Measurements from ENCODE around the gene SIAE. TPM values are rescaled to one million over a fixed set of nuclear protein-coding genes. Genes with fewer than 3 reads are reported as not detected.
"Not testable (repeated sequence)": the region's sequence is repeated elsewhere in the genome, so short reads cannot be mapped to it uniquely, and the experiment has no call there.

Gene SIAE
- total RNA-seq, 1 donor from 2014 or later = 6.8 TPM

DNA sequence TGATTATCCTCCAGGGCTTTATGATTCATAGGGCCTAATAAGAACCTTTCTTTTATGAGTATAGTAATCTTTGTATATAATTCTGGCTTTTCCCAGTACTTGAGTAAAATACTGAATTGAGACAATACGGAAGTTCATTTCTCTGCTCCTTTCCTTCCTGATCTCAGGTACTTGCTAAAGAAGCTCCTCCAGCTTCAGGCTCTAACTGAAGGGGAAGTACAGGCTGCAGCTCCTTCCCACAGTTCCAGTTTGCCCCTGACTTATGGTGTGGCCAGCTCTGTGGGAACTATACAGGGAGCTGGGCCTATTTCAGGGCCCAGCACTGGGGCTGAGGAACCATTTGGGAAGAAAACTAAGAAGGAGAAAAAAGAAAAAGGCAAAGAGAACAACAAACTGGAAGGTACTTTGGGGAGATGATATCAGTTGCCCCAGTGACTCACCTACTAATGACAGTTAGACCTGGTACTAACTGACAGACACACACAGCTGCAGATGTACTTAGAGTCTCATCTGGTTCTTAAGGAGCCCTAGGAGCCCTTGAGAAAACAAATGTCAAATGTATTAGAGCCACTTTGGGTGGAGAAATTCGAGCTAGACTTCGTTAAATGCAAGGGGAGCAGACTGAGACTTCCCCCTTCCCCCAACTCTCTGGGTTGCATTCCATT lies 47.9 kb downstream of the SIAE start:
- no peak for DNase-seq (ENCODE audit: low read depth in 2 of 2)

DNA sequence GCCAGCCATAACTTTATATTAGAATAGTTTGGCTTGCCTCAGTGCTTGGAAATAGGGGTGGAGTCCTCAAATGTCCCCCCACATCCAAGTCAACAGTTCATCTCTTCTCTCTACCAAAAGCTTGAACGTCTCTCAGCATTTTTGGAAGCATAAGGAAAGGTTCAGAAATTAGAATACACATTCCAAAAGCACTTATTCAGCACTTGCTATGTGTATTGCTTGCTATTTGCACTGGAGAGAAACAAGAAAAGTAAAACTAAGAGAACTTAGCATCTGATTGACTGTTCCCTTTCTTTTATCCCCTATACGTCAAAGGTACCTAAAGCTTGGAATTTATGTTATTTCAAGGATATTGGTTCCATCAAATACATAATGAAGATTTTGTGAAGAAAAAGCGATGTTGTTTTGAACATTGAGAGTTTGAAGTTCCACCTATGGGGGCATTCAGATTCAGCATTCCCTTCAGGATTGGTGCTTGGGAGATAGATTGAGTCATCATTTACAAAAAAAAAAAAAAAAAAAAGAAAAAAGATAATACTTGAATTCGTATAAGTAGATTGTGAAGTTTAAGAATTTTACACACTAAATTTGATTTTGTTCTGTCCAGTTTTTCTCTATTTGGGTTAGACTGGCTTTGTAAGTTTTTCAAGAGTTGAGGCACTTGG lies 49.5 kb downstream of the SIAE start:
- DNase-seq (ENCODE audit: low read depth in 2 of 2) = no peak

DNA sequence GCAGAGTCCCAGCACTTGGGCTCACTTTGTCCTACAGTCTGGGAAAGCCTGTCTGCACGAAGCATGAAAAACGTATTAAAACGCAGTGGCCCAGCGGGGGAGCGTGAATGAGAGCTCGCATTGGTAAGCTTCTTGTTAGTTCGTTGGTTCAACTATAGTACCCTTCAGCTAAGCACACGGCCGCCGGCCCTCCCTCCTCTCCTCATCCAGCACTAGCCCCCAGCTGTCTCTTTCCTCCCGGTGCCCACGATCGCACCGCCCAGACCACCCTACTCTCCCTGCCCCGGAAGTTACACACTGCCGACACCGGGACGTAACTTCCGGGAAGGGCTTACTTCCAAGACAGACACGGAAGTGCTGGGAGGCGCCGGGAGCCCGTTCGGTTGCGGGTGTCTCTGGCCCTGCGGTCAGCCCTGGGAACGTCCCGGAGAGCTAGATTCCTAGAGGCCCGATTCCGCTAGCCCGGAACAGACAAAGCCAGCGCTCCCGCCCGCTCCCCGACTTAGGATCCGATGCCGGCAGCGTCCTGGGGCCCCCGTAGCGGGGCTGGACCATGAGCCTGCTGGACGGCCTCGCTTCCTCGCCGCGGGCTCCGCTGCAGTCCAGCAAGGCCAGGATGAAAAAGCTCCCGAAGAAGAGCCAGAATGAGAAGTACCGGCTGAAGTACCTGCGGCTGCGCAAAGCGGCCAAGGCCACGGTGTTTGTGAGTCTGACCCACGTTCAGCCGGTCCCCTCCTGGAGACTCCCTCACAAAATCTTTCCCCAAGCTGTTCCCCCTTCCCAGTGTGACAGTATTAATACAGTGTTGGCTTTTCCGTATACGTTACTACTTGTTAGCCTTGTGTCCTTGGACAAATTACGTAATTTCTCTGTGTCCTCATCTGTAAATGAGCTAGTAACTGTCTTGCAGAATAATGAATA lies 50.7 kb downstream of the SIAE start, which contains the start of gene TBRG1:
Gene TBRG1 (plus strand): TSS at position 334 of the 921 bp plus-strand sequence. CDS start 220 bp downstream, at position 554.
- peak; percentile 85 to 95 for DNase-seq (ENCODE audit: low read depth in 2 of 2)

DNA sequence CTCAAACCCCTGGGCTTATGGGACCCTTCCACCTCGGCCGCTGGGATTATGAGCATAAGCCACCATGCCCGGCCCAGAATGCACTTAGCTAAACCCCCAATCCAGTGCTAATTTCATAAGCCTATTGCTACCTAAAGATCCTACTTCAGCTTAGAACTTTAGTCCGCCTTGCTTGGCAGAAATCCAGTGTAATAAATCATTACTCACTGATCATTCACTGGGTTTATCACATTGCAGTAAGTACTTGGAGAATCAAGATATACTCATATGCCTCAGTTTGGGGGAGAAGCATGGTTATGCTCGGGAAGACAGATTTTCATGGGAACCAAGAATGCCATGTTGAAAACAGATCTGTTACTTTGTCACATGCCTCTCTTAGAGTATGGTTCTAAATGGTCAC lies 54.7 kb downstream of the SIAE start:
- DNase-seq (ENCODE audit: low read depth in 2 of 2) = no peak

DNA sequence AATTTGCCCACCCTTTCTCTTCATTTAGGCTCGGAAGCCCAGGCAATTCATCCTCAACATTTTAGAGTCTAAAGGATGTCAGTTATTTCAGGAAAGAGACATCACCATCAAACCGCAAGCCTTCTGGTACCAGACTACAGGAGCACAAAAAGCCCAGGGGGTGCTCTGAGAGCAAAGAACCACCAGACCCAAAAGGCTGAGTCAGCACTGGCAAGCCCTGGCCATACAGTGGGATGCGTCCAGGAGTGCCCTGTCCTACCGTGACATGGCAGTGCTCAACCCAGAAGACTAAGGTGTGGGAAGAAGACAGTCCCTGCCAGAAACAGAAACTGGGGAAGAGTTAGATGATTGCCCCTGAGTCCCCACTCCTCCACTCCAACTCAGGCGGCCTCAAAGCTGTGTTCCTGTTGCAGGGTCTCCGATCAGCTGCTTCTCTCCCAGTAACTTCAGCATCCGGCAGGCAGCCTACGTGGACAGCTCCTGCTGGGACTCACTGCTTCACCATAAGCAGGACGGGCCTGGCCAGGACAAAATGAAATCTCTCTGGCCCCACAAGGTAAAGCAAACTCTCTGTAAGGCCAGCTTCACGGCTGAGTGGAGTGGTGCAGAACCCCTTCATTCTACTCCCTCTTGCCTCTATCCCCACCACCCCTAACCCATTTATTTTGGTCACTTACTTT lies 60.8 kb downstream of the SIAE start:
- no peak for DNase-seq (ENCODE audit: low read depth in 2 of 2)

DNA sequence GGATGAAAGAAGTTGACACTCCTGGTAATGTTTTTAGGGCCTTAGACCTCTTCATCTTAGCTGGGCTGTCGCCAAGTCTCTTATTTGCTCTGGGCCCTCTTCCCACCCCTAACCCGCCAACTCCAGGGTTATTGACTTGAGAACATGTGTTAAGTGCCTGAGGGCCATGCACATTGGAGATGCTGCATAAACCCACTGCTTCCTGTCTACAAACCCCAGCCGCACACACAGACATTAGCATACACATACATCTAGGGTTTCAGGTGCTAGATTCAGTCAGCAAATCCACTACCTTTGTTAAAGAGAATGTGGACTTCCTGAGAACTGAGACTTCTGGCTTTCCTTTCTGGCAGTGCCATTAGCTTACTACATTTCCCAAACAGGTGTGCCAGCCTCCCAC lies 61.5 kb downstream of the SIAE start:
- DNase-seq (ENCODE audit: low read depth in 2 of 2) = no peak

DNA sequence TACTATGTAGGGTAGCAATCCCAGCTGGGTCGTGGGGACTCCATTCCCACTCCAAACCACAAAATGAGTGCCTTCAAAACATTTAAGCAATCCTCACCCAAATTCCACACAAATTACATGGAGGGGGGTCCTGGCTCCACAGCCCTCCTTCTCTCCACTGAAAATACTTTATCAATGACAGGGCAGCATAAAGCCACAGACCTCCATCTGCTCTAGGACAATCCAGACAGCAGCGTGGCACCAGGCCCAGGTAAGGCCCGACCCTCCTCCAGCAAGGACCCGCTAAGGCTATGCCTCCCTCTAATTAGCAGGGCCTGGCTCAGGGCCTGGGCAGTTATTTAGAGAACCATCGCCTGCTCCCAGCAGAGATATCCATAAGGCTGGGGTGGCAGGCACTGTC lies 62.5 kb downstream of the SIAE start, which contains the start of gene PANX3:
Gene PANX3 (plus strand): TSS at position 365 of the 400 bp plus-strand sequence. CDS start 129 bp downstream, outside the sequence.
- no peak for DNase-seq (ENCODE audit: low read depth in 2 of 2)

DNA sequence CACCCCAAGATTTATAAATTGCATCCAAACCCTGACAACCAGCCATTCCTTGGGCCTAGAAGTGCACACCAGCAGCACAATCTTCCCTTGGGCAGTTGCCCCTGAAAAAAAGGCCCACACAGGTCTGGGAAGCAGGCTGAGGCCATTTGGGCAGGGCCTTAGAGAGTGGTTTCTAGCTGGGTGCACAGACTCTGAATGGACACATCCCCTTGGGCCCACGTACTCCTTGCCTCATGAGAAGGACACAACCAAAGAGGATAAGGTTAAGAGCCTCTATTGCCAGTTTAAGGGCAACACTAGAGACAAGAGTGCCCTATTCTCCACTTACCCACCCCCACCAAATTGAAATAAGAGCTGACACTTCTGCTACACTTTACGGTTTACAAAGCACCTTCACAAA lies 63.2 kb downstream of the SIAE start:
- no peak for DNase-seq (ENCODE audit: low read depth in 2 of 2)

DNA sequence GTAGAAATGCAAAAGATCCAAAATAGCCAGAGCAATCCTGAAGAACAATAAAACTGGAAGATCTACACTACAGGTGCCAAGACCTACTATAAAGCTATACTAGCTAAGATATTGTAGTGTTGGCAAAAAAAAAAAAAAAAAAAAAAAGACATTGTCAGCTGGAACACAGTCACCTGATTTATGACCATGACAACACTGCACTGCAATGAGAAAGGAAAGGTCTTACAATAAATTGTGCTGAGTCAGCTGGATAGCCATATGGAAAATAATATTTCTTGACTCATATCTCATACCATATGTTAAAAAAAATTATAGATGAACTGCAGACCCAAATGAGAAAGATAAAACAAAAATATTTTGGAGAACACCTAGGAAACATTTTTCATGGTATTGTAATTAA lies 65.4 kb downstream of the SIAE start:
- DNase-seq (ENCODE audit: low read depth in 2 of 2) = no peak

DNA sequence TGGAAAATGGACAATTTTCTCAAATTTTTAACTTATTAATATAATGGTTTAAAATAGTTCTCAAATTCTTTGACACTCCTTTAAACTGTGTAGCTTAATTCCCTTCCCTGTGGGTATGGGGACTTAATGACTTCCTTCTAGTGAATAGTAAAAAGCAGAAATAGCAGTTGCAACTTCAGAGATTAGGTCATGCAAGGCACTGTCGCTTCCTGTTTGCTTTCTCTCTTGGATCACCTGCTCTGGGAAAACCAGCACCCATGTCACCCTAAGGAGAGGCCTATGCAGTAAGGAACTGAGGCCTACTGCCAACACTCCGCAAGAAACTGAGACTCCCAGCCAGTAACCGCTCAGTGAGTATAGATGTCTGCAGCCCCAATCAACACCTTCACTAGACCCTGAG lies 67.8 kb downstream of the SIAE start:
- DNase-seq (ENCODE audit: low read depth in 2 of 2) = no peak

DNA sequence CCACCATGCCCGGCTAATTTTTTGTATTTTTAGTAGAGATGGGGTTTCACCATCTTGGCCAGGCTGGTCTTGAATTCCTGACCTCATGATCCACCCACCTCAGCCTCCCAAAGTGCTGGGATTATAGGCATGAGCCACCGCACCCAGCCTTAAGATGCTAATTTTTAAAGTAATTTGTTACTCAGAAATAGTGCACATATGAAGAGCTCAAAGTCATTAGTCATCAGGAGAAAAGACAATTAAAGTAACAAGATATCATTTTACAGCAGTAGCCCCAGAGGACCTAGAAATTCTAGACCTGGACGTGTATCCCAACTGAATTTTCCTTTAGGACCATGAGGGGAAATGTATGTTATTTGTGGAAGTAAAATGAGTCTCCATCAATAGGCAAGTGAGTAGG lies 70.8 kb downstream of the SIAE start:
- not testable (repeated sequence) for DNase-seq (ENCODE audit: low read depth in 2 of 2)

DNA sequence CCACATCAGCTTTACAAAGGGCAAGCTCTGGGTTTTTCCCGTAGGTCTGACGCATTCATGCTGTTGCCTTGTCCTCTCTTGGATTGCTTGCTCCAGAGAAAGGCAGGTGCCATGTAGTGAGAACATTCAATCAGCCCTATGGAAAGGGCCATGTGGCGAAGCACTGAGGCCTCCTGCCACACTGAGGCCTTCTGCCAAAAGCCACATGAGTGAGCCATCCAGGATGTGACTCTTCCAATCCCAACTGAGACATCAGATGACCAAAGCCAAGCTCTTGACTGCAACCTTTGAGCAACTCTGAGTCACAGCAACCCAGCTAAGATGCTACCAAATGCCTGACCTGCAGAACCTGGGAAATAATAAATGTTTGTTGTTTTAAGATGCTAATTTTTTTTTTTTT lies 71.3 kb downstream of the SIAE start:
- no peak for DNase-seq (ENCODE audit: low read depth in 2 of 2)

DNA sequence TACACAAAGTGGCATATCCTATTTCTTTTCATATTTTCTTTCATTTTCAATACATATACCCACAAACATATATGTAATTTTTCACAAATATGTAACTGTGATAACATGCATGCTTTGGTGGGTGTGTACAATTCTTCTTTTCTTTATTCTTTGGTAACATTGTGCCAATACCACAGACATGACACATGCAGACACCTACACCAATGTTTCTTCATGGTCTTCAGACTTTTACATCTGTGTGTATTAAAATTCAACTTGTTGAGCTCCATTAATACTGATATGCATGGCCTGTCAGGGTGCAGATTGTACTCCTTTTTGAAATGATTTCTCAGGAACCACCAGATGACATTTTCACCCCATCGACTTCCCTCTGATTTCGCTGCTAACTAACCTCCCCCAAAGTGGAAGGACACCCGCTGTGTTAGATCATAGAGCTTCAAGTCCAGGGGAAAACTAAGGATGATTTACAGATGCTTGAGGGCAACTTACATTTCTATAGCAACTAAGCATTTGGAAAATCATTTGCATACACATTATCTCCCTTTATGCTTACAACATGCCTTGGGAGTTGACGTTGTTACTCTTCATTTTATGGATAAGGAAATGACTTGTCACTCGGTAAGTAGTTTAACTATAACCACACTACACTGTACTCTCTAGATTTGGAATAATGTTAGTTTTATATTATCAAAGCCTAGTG lies 72.8 kb downstream of the SIAE start:
- DNase-seq (ENCODE audit: low read depth in 2 of 2) = no peak

DNA sequence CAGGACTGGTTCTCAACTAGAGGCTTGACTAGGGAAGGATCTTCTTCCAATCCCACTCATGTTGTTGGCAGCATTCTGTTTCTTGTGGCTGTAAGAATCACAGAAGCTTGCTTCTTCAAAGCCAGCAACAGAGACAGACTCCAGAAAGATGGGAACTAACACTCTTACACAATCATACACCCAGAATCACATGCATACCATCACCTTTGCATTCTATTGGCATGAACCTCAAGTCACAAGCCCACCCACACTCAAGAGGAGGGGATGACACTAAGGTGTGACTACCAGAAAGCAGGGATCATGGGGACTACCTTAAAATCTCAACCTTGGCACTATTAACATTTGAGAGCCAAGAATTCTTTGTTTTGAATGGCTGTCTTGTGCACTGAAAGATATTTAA lies 75.9 kb downstream of the SIAE start:
- no peak for DNase-seq (ENCODE audit: low read depth in 2 of 2)

DNA sequence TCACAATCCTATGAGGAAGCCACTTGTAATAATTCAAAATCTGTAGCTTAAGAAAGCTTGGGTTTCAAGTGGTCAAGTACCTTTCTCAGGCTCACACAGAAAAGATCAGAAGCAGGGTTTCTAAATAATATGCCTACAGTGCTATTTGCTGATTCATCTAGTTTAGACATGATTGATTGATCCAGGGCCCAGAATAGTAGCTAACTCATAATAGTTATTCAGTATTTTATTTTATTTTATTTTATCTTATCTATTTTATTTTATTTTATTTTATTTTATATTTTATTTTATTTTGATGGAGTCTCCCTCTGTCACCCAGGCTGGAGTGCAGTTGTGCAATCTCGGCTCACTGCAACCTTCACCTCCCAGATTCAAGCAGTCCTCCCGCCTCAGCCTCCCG lies 78.2 kb downstream of the SIAE start:
- DNase-seq (ENCODE audit: low read depth in 2 of 2) = no peak

DNA sequence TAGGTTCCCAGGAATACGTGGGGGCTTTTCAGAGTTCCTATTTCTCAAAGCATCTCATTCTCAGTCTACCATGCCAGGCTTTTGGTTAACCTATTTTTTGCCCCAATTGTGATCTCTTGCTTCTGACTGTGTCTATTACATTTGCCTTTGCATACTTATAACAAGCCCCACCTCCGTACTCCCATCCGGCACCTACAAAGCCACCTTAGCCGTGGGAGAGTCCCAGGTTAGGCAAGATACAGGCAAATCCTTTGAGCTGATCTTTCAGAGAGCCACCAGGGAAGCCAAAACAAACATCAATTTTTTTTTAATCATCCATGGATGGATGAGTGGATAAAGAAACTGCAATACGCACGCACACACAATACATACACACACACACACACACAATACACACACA lies 80.9 kb downstream of the SIAE start:
- DNase-seq (ENCODE audit: low read depth in 2 of 2) = no peak

DNA sequence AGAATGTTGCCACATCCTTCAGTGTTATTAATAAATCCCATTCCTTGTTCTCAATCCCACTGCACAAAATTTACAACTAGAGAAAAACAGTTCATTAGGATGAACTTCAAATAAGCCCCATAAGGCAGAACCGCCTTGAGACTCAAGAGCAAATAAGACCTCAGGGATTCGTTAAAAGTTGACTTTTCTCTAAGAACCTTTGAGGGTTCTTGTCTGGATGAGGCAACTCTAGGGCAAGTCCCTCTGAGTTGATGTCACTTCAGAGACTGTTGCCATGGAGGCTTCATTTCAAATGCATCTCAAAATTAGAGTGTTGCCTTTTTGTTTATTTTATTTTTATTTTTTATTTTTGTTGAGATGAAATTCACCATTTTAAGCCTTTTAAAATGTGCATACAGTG lies 82.1 kb downstream of the SIAE start:
- no peak for DNase-seq (ENCODE audit: low read depth in 2 of 2)

DNA sequence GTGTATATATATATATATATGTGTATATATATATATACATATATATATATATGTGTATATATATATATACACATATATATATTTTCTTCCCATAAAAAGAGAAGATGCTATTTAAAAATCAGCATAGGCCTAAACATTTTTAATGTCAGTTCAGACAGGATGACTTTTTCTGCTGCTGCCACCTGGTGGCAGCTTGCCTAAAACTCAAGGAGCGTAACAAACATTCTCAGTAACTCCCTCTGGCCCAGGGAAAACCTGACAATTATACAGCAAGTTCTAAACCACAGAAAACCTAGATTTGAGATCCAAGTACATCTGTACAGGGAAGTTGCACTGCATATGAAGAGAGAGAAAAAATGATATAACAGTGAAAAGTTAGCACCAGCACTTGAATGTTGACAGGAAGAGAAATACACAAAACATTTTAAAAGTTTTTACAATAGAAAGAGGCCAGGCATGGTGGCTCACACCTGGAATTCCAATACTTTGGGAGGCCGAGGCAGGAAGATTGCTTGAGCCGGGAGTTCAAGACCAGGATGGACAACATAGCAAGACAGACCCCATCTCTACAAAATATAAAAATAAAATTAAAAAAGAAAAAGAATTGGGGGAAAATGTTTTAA lies 87.2 kb downstream of the SIAE start:
- DNase-seq (ENCODE audit: low read depth in 2 of 2) = peak; percentile 44 to 67

DNA sequence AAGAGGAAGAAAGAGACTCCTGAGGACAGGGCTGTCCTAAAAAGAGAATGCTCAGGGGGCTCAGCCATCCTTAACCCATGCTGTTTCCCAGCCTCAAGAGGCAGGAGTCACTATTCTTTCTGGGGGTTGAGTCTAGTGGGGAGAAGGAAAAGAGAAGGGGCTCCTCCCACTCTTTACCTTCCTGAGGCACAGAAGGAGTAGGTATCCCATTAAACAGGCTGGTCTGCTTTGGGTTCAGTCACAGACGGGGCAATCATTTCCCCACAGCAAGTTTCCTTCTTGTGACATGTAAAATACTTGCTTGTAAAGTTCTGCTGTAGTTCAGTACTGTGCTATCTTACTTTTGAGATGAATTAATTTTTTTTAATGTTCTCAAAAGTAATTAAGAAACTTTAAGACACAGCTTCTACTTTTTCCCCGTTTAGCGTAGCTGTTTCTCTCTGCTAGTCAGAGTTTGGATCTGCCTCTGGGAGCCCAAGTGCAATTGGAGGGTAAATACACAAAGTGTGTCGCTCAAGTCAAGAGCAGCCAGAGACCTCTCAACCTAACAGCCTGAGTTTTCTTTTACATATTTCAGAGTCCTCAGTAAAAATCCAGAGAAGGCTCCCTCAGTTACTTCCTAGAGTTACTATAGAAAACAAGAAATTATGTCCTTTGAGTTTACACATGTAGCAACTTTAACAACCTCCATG lies 88.7 kb downstream of the SIAE start:
- DNase-seq (ENCODE audit: low read depth in 2 of 2) = no peak

DNA sequence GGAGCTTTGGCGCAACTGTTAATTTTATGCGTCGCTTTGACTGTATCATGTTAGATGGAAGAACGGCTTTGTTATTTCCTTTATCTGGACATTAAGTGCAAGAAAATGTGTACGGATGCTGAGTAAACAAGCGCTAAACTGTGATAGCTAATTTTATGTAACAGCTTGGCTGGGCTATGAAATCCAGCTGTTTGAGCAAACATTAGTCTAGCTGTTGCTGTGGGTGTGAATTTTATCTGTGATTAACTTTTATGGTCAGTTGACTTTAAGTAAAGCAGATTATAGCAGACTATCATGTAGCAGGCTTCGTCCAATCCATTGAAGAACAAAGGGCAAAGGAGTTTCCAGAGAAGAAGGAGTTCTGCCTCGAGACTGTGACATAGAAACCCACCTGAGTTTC lies 89.8 kb downstream of the SIAE start:
- DNase-seq (ENCODE audit: low read depth in 2 of 2) = no peak

Measured in dermis microvascular lymphatic vessel endothelial cell (primary cell).